Stimulated activated CD4-positive, alpha-beta T cell treated with anti-CD3 and anti-CD28 coated beads, Interleukin-1b, Interleukin-23, amount 100 ng/mL, for 24 hours (primary cell): Measurements from ENCODE around the gene PLXNB3.
A peak's percentile ranks its signal among the peaks of the same experiment; 100 is the strongest.
"Not testable (repeated sequence)": the region's sequence is repeated elsewhere in the genome, so short reads cannot be mapped to it uniquely, and the experiment has no call there.

Source experiments
- DNase-seq, 4 experiments: peaks; one replicate each; pipeline ENCODE4 v3.0.0-alpha.2; 2020; ENCODE audit warnings: low read depth in 4 of 4, low spot score in 1 of 4

Gene PLXNB3

DNA sequence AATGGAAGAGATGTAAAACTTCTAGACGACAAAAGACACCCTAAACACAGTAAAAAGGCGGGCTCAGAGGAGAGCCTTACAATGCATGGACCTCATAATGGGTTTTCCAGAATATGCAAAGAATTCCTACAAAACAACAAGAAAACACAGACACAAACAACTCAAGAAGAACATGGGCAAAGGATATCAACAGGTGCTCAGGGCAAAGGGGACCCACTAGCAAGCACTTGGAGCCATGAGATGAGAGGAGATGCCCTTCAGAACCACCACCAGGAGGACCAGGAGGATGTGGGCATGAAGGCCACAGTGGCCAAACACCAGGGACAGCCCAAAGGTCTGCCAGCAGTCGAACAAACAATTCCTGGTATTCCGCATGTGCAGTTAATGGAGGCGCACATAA lies 49.1 kb downstream of the PLXNB3 start:
- DNase-seq = no peak

DNA sequence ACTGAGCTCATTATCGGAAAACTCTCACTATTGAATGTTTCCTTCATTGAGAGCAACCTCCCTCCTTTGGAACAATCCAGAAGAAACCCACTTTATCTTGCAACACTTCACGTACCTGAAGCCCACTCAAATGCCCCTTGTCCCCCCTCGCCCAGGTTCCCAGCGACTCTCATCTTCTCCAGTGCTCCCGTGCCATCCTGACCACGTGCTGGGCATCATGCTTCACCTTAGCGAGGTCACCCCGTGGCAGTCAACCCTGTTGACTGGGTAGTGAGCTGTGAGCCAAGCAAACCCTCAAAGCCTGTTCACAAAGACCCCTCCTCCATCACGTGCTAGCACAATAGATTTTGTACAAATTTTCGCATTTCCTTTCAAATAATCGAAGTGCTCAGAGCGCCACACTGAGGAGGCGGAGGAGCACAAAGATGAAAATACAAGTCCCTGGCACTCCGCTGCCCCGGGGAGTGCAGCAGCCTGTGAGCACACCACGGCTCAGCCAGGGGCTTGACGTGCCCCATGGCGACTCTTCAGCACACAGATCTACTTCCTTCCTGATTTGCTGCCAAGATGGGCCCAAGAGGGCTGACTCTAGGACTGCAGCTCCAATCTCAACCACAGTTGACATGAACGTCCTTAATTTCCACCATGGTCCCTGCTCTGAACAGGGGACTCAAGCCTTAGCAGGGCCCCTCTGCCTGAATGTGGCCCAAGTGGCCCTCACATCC lies 50.7 kb downstream of the PLXNB3 start:
- DNase-seq = no peak

DNA sequence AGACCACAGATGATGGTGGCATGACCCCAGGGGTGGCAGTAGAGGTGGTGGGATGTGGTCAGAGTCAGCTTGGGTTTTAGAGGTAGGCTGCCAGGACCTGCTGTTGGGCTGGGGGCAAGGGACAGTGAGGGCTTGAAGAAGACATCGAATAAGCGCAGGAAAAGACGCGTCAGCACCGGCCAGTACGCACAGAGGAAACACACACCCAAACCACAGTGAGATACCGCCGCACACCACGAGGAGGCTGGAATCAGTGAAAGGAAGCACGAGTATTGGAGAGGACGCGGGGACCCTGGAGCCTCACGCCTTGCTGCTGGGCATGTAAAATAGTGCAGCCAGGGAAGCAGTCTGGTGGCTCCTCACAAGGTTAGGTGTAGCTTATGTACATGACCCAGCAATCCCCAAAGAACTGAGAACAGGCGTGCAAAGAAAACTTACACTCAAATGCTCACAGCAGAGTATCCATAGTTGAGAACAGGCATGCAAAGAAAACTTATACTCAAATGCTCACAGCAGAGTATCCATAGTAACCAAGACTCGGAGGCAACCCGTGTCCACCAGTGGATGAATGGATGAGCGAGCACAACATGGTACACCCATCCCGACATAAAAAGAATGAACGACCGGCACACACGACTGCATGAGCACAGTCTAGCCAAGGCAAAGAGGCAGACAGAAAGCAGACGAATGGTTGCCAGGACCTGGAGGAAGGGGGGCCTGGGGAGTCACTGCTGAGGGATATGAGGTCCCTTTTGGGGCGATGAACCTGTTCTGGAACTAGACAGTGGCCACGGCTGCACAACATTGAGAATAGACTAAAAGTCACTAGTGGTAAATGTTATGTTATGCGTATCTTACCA lies 53.0 kb downstream of the PLXNB3 start:
- DNase-seq = no peak

DNA sequence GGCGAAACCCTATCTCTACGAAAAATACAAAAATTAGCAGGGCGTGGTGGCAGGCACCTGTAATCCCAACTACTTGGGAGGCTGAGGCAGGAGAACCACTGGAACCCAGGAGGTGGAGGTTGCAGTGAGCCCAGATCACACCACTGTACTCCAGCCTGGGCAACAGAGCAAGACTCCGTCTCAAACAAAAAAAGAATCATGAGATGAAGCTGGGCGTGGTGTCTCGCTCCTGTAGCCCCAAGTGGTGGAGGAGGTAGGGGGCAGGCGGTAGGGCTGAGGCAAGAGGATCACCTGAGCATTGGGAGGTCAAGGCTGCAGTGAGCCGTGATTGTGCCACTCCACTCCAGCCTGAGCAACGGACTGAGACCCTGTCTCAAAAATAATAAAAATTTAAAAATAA lies 54.0 kb downstream of the PLXNB3 start:
- DNase-seq = not testable (repeated sequence)

DNA sequence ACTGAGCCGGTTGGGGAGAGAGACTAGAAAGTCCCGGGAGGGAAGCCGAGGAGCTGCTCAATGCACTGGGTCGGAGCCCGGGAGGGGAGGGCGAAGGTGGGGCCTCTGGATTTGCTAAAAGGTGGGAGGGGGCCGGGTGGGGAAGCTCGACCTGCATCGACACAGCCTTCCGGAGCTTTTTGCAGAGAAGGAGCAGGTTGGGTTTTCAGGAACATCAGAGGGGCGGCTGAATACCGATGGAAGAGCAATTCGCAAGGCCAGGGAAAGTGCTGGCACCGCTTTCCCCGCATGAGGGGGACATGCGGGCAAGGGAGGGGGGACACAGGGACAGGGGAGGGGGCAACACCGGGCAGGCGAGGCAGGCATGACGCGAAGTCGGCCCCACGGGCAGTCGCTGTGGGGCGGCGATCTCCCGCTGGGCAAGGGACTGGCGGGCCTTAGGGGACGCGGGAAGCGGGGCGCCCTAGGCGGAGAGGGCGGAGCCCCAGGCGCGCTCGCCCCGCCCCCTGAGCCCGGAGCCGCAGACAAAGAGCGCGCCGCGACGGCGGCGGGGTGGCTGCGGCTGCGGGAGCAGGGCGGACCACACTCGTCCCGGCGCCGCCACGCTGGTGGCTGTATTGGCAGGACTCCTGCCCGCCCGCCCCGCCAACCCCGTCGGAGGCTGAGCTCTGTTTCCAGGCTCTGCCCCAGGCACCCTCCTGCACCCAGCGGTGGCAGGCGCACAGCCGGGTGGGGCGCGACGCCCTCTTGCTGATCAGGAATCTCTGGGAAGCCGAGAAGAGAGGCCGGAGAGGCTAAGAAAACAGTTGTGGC lies 54.7 kb downstream of the PLXNB3 start:
- DNase-seq = peak in 2 of 4 experiments; percentile 33 to 50

DNA sequence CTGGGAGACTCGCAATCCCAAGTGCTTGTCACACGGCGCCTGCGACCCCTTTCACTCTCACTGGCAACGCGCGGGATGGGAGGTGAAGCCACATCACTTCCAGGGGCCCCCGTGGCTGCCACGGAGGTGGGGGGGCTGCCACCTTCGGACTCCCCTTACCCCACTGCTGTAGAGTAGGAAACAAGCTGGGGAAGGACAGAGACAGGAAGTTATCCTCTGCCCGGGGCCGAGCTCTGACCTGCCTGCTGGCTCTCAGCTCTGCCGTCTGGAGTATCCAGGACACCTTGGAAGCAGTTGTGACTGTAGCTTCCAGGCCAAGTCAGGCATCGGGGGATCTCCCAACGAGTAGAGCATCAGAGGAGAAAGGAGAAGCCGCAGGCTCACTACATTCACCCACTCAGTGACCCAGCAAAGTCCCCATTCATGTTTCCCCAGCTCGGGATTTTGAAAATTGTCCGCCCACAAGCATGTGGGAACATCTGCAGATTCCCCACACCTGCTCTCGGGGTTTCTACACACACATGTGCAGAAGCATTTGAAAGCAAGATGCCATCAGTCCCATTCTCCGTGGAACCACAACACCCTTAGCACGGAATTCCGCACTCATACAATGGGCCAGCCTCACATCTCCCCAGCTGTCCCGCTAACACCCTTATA lies 55.5 kb downstream of the PLXNB3 start:
- no peak for DNase-seq

DNA sequence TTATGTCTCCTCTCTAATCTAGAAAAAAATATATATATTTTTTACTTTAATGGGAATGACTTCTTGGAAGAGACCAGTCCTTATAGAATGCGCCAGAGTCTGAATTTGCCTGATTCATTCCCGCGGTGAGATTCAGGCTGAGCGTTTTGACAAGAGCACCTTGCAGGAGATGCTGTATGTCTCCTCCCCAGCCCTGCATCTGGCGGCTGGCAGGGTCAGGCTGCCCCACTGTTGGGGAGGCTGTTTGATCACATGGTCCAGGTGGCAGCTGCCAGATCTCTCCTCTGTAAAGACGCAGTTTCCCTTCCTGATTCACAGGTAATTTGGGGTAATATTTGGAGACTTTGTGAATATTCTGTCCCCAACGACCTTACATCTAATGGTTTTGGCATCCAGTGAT lies 56.6 kb downstream of the PLXNB3 start:
- no peak for DNase-seq

DNA sequence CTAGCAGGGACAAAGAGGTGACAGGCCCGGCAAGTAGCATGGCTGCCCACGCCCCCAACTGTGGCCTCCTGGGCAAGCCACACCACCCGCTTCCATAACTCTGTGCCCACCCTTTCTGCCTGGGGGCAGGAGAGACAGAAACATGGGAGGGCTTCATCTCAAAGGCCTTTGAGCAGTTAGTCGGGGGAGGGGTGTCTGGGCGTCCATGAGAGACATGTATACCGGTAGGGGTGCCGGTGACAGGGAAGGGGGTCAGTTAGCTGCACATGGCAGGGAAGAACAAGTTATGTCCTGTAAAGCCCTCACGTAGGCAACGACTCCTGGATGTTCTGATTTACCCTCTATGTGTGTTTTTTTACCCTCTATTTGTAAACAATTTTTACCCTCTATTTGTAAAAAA lies 57.0 kb downstream of the PLXNB3 start:
- DNase-seq = no peak

DNA sequence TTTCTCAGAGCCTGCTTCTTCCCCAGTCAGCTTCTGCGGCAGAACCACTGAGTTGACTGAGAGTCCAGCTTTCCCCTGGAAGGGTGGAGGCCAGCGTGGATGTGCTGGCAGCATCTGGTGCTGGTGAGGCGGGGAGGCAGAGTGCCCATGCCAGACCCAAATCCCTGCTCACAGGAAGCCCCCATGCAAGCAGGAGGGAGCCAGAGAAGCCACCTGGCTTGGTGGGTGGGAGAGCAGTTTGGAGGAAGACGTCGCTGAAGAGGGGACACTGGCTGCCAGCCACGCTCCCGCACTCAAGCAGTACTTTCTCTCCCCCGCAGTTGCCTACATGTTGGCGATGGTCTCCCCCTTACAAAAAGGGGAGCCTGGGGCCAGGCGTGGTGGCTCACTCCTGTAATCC lies 60.3 kb downstream of the PLXNB3 start:
- no peak for DNase-seq

DNA sequence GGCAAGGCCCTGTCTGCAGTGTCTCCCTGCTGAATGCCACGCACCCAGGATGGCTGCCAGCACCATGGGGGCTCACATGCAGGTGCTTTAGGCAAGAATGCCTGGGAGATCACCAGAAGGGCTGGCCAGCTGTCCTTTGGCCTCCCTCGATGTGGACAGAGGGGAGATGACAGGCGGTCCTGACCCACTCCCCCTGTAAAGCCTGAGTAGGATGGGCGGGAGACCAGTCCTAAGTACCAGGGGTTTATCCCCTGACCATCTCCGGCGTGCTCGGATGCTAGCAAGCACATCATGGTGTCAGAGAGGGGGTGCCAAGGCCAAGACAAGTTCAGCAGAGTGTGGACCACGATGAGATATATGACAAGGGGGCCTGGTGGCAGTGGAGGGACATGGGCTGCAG lies 61.0 kb downstream of the PLXNB3 start:
- DNase-seq = no peak
